KMS-11 (cell line): ENCODE data around the gene LHFPL6.
A peak's percentile ranks its signal among the peaks of the same experiment; 100 is the strongest.

ENCODE experiments used
- H2AFZ ChIP-seq: fragments of 200-600 bp; sonication (generic); 2 replicates; pipeline ENCODE4 v1.6.1; 2016; ENCODE audit warnings: antibody characterized with exemption, mixed run types, low read depth
- H3K27ac ChIP-seq: fragments of 200-600 bp; sonication (generic); 2 replicates; pipeline ENCODE4 v1.6.1; 2016; ENCODE audit warnings: mild to moderate bottlenecking, mixed run types
- H3K27me3 ChIP-seq: fragments of 200-600 bp; sonication (generic); 2 replicates; pipeline ENCODE4 v1.6.1; 2017; ENCODE audit warnings: mild to moderate bottlenecking, low read depth, mixed run types, moderate library complexity; ENCODE audit not compliant: insufficient read depth
- H3K36me3 ChIP-seq: fragments of 200-600 bp; sonication (generic); 2 replicates; pipeline ENCODE4 v1.6.1; 2017; ENCODE audit warnings: mild to moderate bottlenecking, mixed run types; ENCODE audit not compliant: insufficient read depth
- H3K4me1 ChIP-seq: fragments of 200-600 bp; sonication (generic); 2 replicates; pipeline ENCODE4 v1.6.1; 2016; ENCODE audit warnings: mild to moderate bottlenecking, low read depth, mixed run types; ENCODE audit not compliant: poor library complexity, severe bottlenecking
- H3K4me2 ChIP-seq: fragments of 200-600 bp; sonication (generic); 2 replicates; pipeline ENCODE4 v1.7.0; 2016; ENCODE audit warnings: mild to moderate bottlenecking, mixed run types
- H3K4me3 ChIP-seq: fragments of 200-600 bp; sonication (generic); IDR thresholded peaks from 2 replicates; pipeline ENCODE4 v1.6.1; 2017; ENCODE audit warnings: low read depth, low read length, mixed read lengths; ENCODE audit not compliant: insufficient read depth
- H3K79me2 ChIP-seq: fragments of 200-600 bp; sonication (generic); 2 replicates; pipeline ENCODE4 v1.6.1; 2016; ENCODE audit warnings: low read depth, mixed run types; ENCODE audit not compliant: insufficient read depth
- H3K9ac ChIP-seq: fragments of 200-600 bp; sonication (generic); 2 replicates; pipeline ENCODE4 v1.6.1; 2016; ENCODE audit warnings: mild to moderate bottlenecking, mixed run types
- H4K20me1 ChIP-seq: fragments of 200-600 bp; sonication (generic); 2 replicates; pipeline ENCODE4 v1.6.1; 2016; ENCODE audit warnings: mild to moderate bottlenecking, mixed run types; ENCODE audit not compliant: insufficient read depth
- CTCF ChIP-seq: fragments of 200-600 bp; sonication (generic); conservative IDR thresholded peaks from 2 replicates; pipeline ENCODE4 v1.6.1; 2017; ENCODE audit warnings: low read depth, mild to moderate bottlenecking, antibody characterized with exemption, low read length, moderate library complexity, mixed read lengths

Gene LHFPL6

GRCh38 chr13:39406688-39407087 is 196.3 kb downstream of the LHFPL6 start:
- Histone ChIP-seq H3K79me2 (no peaks in the 10 kb centered on the region), H3K27ac (no peak overlapping the region), H3K4me1 (peaks cover 36% of the 10 kb centered on the region), H3K4me3 (no peak overlapping the region), H3K27me3 (no peaks in the 10 kb centered on the region), H3K36me3 (no peaks in the 10 kb centered on the region), H3K9ac (no peak overlapping the region), H2AFZ (no peak overlapping the region), H4K20me1 (no peaks in the 10 kb centered on the region), H3K4me2 (peak overlapping the region; percentile 46)
- 0 out of 2 replicates have a peak, but pooled peaks have one; percentile 13 for TF ChIP-seq CTCF

- Histone ChIP-seq H3K4me1 (peaks cover 36% of the 10 kb centered on the region), H3K9ac (no peak overlapping the region), H3K79me2 (no peaks in the 10 kb centered on the region), H2AFZ (no peak overlapping the region), H3K36me3 (no peaks in the 10 kb centered on the region), H3K27me3 (no peaks in the 10 kb centered on the region), H4K20me1 (no peaks in the 10 kb centered on the region), H3K4me2 (peak overlapping the region; percentile 46), H3K4me3 (no peak overlapping the region), H3K27ac (peak overlapping the region; percentile 18; the same call in 1 of the 2 replicates)
- TF ChIP-seq CTCF: no peak
These were observed 197.3 kb downstream of the LHFPL6 start for GRCh38 chr13:39405596-39406205.

- Histone ChIP-seq H2AFZ (no peak overlapping the region), H3K27me3 (no peaks in the 10 kb centered on the region), H3K9ac (no peak overlapping the region), H3K4me3 (no peak overlapping the region), H3K79me2 (no peaks in the 10 kb centered on the region), H3K4me1 (peaks cover 36% of the 10 kb centered on the region), H4K20me1 (no peaks in the 10 kb centered on the region), H3K27ac (peak overlapping the region; percentile 18; the same call in 1 of the 2 replicates), H3K4me2 (peak overlapping the region; percentile 46), H3K36me3 (no peaks in the 10 kb centered on the region)
- no peak for TF ChIP-seq CTCF
These were observed 197.9 kb downstream of the LHFPL6 start for GRCh38 chr13:39405107-39405506.

- no peak overlapping the region for H3K27ac ChIP-seq
- no peaks in the 10 kb centered on the region for H3K27me3 ChIP-seq
- no peak overlapping the region for H2AFZ ChIP-seq
- H3K36me3 ChIP-seq: no peaks in the 10 kb centered on the region
- no peak overlapping the region for H3K4me3 ChIP-seq
- H4K20me1 ChIP-seq: no peaks in the 10 kb centered on the region
- H3K4me2 ChIP-seq: no peak overlapping the region
- peaks cover 36% of the 10 kb centered on the region for H3K4me1 ChIP-seq
- H3K9ac ChIP-seq: no peak overlapping the region
- TF ChIP-seq CTCF: no peak
- no peaks in the 10 kb centered on the region for H3K79me2 ChIP-seq
These were observed 199.9 kb downstream of the LHFPL6 start for GRCh38 chr13:39403106-39403505.
